Right renal pelvis (tissue), 4 donors: ENCODE data around the gene HOXA1. TPM values are rescaled to one million over a fixed set of nuclear protein-coding genes. Genes with fewer than 3 reads are reported as not detected.

Experiments used
- DNase-seq, 4 donors: peaks; one replicate each; pipeline ENCODE4 v3.0.0-alpha.2; 2013; ENCODE audit warnings: low read depth in 4 of 4, low spot score in 3 of 4, missing footprints in 1 of 4
- polyA plus RNA-seq, 4 donors: library from polyadenylated mRNA; unstranded; fragments of 120-200 nt; gene quantifications; one replicate each; pipeline ENCODE4 v1.2.1, GENCODE V29; 2013; ENCODE audit not compliant: insufficient read length in 4 of 4

The HOXA1 gene
- 1 to 10 TPM; 2.3 to 3.6 (median 2.5) TPM for polyA plus RNA-seq

DNA sequence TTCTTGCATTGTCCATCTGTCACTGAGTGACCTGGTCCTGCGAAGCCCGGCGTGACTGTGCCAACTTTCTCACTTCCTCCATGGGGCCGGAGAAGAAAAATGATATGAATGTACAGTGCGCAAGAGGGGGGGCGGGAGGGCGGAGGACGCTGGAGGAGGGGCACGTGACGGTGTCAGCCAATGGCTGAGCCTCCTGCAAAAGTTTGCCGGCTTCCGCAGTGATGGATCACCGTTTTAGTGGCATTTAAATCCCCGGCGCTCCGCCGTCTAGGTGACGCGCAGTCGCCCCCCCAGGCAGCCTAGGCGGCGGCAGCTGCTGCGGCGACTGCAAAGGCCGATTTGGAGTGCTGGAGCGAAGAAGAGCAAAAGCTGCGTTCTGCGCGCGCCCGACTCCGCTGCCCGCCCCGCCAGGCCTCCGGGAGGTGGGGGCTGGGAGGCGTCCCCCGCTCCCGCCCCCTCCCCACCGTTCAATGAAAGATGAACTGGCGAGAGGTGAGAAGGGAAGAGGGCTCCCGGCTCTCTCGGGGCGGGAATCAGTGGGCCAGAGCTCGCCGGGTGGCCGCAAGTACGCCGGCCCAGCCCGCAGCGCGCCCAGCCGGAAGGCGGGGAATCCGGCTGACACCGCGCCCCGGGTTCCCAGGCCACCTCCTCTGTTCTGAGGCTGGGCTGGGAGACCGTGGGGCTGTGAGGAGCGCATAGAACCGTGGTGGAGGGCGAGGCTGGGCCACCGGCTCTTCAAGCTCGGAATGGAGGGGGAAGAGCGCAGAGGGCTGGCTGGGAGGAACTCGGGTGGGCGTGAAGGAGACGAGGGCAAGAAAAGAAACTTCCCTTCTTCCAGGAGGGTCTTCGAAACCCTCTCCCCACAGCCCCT, at the start of gene HOXA1:
Gene HOXA1, minus strand, starts transcription at position 104 of the 871 bp plus-strand sequence. Its CDS starts 88 bp downstream, at position 16.
- DNase-seq, result peak in 2 of 4 donors; percentile 77 to 85

GRCh38 chr7:27145165-27145913, 49.5 kb upstream of the HOXA1 start:
- DNase-seq, result no peak

GRCh38 chr7:27144781-27145164, 49.0 kb upstream of the HOXA1 start:
- DNase-seq, result no peak

- DNase-seq, result no peak
Measured at GRCh38 chr7:27143950-27144780, 48.4 kb upstream of the HOXA1 start.

DNA sequence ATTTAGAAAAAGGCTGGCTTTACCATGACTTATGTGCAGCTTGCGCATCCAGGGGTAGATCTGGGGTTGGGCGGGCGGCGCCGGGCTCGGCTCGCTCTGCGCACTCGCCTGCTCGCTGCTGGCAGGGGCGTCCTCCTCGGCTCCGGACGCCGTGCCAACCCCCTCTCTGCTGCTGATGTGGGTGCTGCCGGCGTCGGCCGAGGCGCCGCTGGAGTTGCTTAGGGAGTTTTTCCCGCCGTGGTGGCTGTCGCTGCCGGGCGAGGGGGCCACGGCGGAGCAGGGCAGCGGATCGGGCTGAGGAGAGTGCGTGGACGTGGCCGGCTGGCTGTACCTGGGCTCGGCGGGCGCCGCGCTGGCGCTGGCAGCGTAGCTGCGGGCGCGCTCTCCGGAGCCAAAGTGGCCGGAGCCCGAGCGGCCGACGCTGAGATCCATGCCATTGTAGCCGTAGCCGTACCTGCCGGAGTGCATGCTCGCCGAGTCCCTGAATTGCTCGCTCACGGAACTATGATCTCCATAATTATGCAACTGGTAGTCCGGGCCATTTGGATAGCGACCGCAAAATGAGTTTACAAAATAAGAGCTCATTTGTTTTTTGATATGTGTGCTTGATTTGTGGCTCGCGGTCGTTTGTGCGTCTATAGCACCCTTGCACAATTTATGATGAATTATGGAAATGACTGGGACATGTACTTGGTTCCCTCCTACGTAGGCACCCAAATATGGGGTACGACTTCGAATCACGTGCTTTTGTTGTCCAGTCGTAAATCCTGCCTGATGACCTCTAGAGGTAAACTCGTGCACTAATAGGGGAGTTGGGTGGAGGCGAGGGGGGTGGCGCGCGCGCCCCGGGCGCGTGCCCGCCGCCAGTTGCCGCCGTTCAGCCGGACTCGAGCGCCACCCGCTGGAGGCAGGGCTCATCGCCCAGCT, 47.5 kb upstream of the HOXA1 start, which contains the start of gene HOXA5:
Gene HOXA5, minus strand, starts transcription at position 659 of the 927 bp plus-strand sequence. Its CDS starts 74 bp downstream, at position 585.
- peak in 2 of 4 donors; percentile 88 to 90 for DNase-seq

DNA sequence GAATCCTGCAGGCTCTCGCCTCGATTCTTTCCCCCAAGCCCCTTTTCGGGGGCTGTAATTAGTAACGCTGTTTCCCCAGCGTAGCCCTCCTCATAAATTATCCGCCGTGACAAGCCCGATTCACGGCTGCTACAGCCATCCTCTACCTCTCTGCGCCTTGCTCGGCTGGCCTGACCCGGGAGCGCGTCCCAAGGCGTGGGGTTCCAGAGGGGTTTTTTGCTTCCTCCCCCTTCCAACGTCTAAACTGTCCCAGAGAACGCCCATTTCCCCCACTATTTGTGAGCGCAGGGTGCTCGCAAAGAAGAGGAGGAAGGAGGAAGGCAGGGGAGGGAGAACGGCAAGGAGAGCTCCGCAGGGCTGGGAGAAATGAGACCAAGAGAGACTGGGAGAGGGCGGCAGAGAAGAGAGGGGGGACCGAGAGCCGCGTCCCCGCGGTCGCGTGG, 46.8 kb upstream of the HOXA1 start:
- DNase-seq, result no peak

DNA sequence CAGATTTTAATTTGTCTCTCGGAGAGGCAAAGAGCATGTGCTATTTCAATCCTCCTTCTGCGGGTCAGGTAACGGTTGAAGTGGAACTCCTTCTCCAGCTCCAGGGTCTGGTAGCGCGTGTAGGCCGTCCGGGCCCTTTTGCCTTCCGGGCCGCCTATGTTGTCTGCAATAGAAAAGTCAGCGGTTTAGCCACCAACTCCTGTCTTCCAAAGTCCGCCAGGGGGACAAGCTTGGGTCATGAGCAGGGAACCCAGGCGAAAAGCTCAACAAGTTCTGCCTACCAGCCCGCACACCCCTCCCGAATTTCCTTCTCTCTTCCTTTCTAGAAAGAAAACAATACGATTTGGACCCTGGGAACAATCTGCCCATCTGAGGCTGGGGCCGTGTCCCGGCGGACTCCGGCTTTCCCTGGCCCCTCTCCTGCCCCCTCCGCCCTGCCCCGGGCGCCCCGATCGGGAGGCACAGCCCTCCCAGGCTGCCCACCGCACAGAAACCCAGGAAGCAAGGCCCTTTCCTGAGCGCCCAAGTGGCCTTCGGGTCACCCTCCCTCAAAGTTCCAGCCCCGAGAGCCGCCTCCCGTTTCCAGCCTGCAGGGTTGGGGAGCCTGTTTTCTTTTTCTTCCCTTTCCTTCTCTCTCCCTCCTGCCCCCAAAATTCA, 46.3 kb upstream of the HOXA1 start:
- DNase-seq, result no peak

DNA sequence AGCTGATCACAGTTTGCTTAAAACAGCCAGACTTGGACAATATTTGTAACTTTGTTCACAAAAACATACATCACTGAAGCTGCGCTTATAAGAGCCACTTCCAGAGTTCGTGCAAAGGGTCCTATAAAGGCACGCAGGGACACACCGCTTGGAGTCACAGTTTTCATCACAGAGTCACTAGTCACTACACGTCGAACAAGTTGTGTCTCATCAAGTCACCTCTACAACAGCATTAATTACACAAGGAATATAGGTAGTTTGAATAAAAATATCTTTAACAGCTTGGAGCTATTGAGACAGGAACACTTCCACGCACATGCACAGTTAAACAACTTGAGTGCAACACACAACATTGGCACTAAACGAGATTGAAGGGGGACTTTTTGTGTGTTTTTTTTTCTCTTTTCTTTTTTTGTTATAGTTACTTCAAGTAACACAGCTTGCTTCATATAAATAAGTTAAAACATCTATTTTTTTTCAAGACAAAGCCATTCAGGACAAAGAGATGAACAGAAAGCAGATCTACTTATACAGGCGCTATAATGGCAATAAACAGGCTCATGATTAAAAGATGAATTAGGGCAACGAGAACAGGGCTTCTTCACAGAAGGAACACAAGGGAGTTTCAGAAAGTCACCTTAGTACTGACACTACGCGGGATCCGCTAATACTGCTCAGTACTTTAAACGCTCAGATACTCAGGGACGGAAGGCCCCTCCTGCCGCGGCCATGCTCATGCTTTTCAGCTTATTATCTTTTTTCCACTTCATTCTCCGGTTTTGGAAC, 45.5 kb upstream of the HOXA1 start:
- DNase-seq, result no peak

- no peak for DNase-seq
Measured at GRCh38 chr7:27140126-27140857, 44.5 kb upstream of the HOXA1 start.

GRCh38 chr7:27139334-27140125, 43.7 kb upstream of the HOXA1 start:
- DNase-seq, result no peak

DNA sequence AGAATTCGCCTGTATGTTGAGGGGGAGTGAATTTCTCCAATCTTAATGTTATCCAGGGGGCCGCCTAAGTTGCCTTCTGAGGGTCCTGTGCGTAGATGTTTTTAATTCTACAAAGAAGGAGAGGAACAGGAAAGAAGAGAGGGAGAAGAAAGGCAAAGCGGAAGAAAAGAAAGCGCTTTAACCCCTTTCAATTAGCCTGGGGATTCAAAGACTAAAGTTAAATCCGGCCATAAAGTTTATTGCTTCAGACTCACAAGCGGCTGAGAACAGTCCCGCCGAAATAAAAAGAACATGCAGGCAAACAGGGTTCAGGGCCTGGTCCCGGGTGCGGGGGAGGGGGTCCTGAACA, 43.2 kb upstream of the HOXA1 start:
- DNase-seq, result no peak

DNA sequence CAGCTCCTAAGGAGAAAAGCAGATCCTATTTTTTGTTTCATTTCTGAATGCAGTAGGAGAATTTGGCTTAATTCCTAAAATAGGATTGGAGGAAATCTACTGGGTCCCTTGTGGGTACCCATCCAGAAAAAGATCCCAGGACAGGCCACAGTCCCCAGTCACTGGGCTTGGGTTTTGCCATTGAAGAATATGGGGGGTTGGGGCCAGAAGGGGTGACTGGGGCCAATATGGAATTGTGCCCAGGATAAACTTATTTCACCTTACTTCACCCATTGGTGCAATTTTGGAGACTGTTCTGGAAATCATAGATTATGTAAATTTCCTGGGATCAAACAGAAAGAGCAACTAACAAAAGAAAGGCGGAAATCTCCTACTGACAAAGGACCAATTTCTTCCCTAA, 42.7 kb upstream of the HOXA1 start:
- DNase-seq, result no peak

- DNase-seq, result no peak
Measured at GRCh38 chr7:27137640-27138315, 42.0 kb upstream of the HOXA1 start.

GRCh38 chr7:27134392-27134791, 38.6 kb upstream of the HOXA1 start:
- DNase-seq, result no peak

GRCh38 chr7:27133409-27134231, 37.8 kb upstream of the HOXA1 start:
- no peak for DNase-seq
